Neural progenitor cell (in vitro differentiated cells): ENCODE results near the gene CHCHD10. TPM values are rescaled to one million over a fixed set of nuclear protein-coding genes. Genes with fewer than 3 reads are reported as not detected.

ENCODE experiments used
- DNase-seq: peaks from one replicate; pipeline ENCODE4 v3.0.0-alpha.2; 2016; ENCODE audit warnings: low spot score
- H2AFZ ChIP-seq: fragments of 200-600 bp; sonication (generic); replicated peaks from 2 replicates; pipeline ENCODE4 v1.6.1; 2016; ENCODE audit warnings: antibody characterized with exemption
- H3F3A ChIP-seq: fragments of 200-600 bp; sonication (generic); 2 replicates; pipeline ENCODE4 v1.6.1; 2016; ENCODE audit warnings: antibody characterized with exemption, low read depth
- H3K27ac ChIP-seq: fragments of 200-600 bp; sonication (generic); 2 replicates; pipeline ENCODE4 v1.5.1; 2016; ENCODE audit warnings: mild to moderate bottlenecking
- H3K27me3 ChIP-seq: fragments of 200-600 bp; sonication (generic); 2 replicates; pipeline ENCODE4 v1.6.1; 2016; ENCODE audit warnings: mild to moderate bottlenecking, moderate library complexity
- H3K36me3 ChIP-seq: fragments of 200-600 bp; sonication (generic); 2 replicates; pipeline ENCODE4 v1.5.1; 2016
- H3K4me1 ChIP-seq: fragments of 200-600 bp; sonication (generic); 2 replicates; pipeline ENCODE4 v1.6.1; 2016; ENCODE audit warnings: mixed run types
- H3K4me2 ChIP-seq: fragments of 200-600 bp; sonication (generic); 2 replicates; pipeline ENCODE4 v1.6.1; 2016
- H3K4me3 ChIP-seq: fragments of 200-600 bp; sonication (generic); 2 replicates; pipeline ENCODE4 v1.5.1; 2016
- H3K79me2 ChIP-seq: fragments of 200-600 bp; sonication (generic); 2 replicates; pipeline ENCODE4 v1.6.1; 2016; ENCODE audit warnings: low read depth
- H3K9ac ChIP-seq: fragments of 200-600 bp; sonication (generic); 2 replicates; pipeline ENCODE4 v1.6.1; 2016
- H3K9me3 ChIP-seq: fragments of 200-600 bp; sonication (generic); 2 replicates; pipeline ENCODE4 v1.5.1; 2016; ENCODE audit warnings: low read depth
- H4K20me1 ChIP-seq: fragments of 200-600 bp; sonication (generic); 2 replicates; pipeline ENCODE4 v1.6.1; 2016; ENCODE audit warnings: low read depth
- H3K27ac Mint-ChIP-seq: 3 replicates; pipeline ENCODE4 v1.8.0; 2021; ENCODE audit warnings: mixed read lengths
- H3K27me3 Mint-ChIP-seq: 2 replicates; pipeline ENCODE4 v1.8.0; 2022; ENCODE audit warnings: low read depth, mild to moderate bottlenecking, inconsistent platforms, moderate library complexity, mixed read lengths; ENCODE audit not compliant: insufficient read depth
- H3K36me3 Mint-ChIP-seq: 3 replicates; pipeline ENCODE4 v1.8.0; 2021; ENCODE audit warnings: mixed read lengths
- H3K4me1 Mint-ChIP-seq: 3 replicates; pipeline ENCODE4 v1.8.0; 2021; ENCODE audit warnings: mixed read lengths
- H3K4me3 Mint-ChIP-seq: 3 replicates; pipeline ENCODE4 v1.8.0; 2021; ENCODE audit warnings: mild to moderate bottlenecking, moderate library complexity, mixed read lengths
- H3K9me3 Mint-ChIP-seq: 3 replicates; pipeline ENCODE4 v1.8.0; 2020; ENCODE audit warnings: mixed read lengths
- CTCF ChIP-seq: fragments of 200-600 bp; sonication (generic); IDR thresholded peaks from 2 replicates; pipeline ENCODE4 v1.5.1; 2017; ENCODE audit warnings: antibody characterized with exemption, mild to moderate bottlenecking
- EZH2 ChIP-seq: fragments of 200-600 bp; sonication (generic); IDR thresholded peaks from 2 replicates; pipeline ENCODE4 v1.6.1; 2017; ENCODE audit warnings: antibody characterized with exemption, mild to moderate bottlenecking, moderate library complexity
- EZH2phosphoT487 ChIP-seq: fragments of 200-600 bp; sonication (generic); IDR thresholded peaks from 2 replicates; pipeline ENCODE4 v1.6.1; 2017; ENCODE audit warnings: antibody characterized with exemption
- total RNA-seq: library from RNA; depleted of rRNA; stranded (reverse); fragments of >200 nt; gene quantifications from 2 replicates; pipeline ENCODE4 v1.2.3, GENCODE V29; 2015; ENCODE audit warnings: low replicate concordance

CHCHD10 gene
- total RNA-seq, 1 donor from 2014 or later = 9.1 TPM

GRCh38 chr22:23769321-23769965, 1.7 kb upstream of the CHCHD10 start:
- Mint-ChIP-seq H3K27me3 (peaks cover 15% of the 10 kb centered on the region), H3K4me3 (peak overlapping the region; percentile 52)

GRCh38 chr22:23767303-23767672, 484 bp downstream of the CHCHD10 start:
- H3K4me3 ChIP-seq = peak overlapping the region; percentile 60
- H3F3A ChIP-seq = peaks cover 57% of the 10 kb centered on the region
- H3K27me3 ChIP-seq = peaks cover 26% of the 10 kb centered on the region
- no peaks in the 10 kb centered on the region for H3K36me3 Mint-ChIP-seq
- no peaks in the 10 kb centered on the region for H3K9me3 ChIP-seq
- no peaks in the 10 kb centered on the region for H3K79me2 ChIP-seq
- H3K27me3 Mint-ChIP-seq = peaks cover 3% of the 10 kb centered on the region
- H2AFZ ChIP-seq = no peak overlapping the region
- H4K20me1 ChIP-seq = no peaks in the 10 kb centered on the region
- no peak overlapping the region for H3K27ac Mint-ChIP-seq
- H3K4me1 Mint-ChIP-seq = peaks cover 45% of the 10 kb centered on the region
- peaks cover 24% of the 10 kb centered on the region for H3K4me1 ChIP-seq
- no peak overlapping the region for H3K27ac ChIP-seq
- peak overlapping the region; percentile 87 for H3K4me2 ChIP-seq
- no peaks in the 10 kb centered on the region for H3K9me3 Mint-ChIP-seq
- H3K4me3 Mint-ChIP-seq = peak overlapping the region; percentile 91
- TF ChIP-seq EZH2phosphoT487 (no peak), CTCF (no peak), EZH2 (no peak)
- DNase-seq = peak; percentile 39
- H3K9ac ChIP-seq = no peak overlapping the region
- H3K36me3 ChIP-seq = no peaks in the 10 kb centered on the region

More at GRCh38 chr22:23769321-23769965, 1.7 kb upstream of the CHCHD10 start:
- no peaks in the 10 kb centered on the region for H4K20me1 ChIP-seq
- no peak for DNase-seq
- H3K4me2 ChIP-seq = no peak overlapping the region
- TF ChIP-seq EZH2 (no peak), EZH2phosphoT487 (no peak), CTCF (no peak)
- Mint-ChIP-seq H3K4me1 (peaks cover 40% of the 10 kb centered on the region), H3K27ac (no peak overlapping the region), H3K9me3 (no peaks in the 10 kb centered on the region), H3K36me3 (no peaks in the 10 kb centered on the region)
- H3K4me1 ChIP-seq = peaks cover 22% of the 10 kb centered on the region
- no peak overlapping the region for H2AFZ ChIP-seq
- peaks cover 61% of the 10 kb centered on the region for H3F3A ChIP-seq
- H3K9me3 ChIP-seq = no peaks in the 10 kb centered on the region
- H3K79me2 ChIP-seq = no peaks in the 10 kb centered on the region
- no peak overlapping the region for H3K27ac ChIP-seq
- no peak overlapping the region for H3K9ac ChIP-seq
- no peaks in the 10 kb centered on the region for H3K36me3 ChIP-seq
- H3K27me3 ChIP-seq = peaks cover 46% of the 10 kb centered on the region
- no peak overlapping the region for H3K4me3 ChIP-seq

- Histone ChIP-seq H2AFZ (no peak overlapping the region), H3K4me3 (no peak overlapping the region), H3K27me3 (peaks cover 22% of the 10 kb centered on the region), H3K4me2 (no peak overlapping the region), H3K36me3 (no peaks in the 10 kb centered on the region), H4K20me1 (no peaks in the 10 kb centered on the region), H3K79me2 (no peaks in the 10 kb centered on the region), H3K9me3 (no peaks in the 10 kb centered on the region), H3K4me1 (peaks cover 19% of the 10 kb centered on the region), H3F3A (peaks cover 41% of the 10 kb centered on the region), H3K27ac (no peak overlapping the region), H3K9ac (no peak overlapping the region)
- H3K36me3 Mint-ChIP-seq = no peaks in the 10 kb centered on the region
- peaks cover 36% of the 10 kb centered on the region for H3K4me1 Mint-ChIP-seq
- TF ChIP-seq EZH2 (no peak), EZH2phosphoT487 (no peak), CTCF (no peak)
- H3K27ac Mint-ChIP-seq = peak overlapping the region; percentile 87
- no peaks in the 10 kb centered on the region for H3K9me3 Mint-ChIP-seq
- no peak for DNase-seq
- H3K27me3 Mint-ChIP-seq = peaks cover 3% of the 10 kb centered on the region
- no peak overlapping the region for H3K4me3 Mint-ChIP-seq
These were observed 2.6 kb downstream of the CHCHD10 start for GRCh38 chr22:23764899-23765881.
